Measurements from ENCODE around the gene COPRS. TPM values are rescaled to one million over a fixed set of nuclear protein-coding genes. Genes with fewer than 3 reads are reported as not detected.

COPRS gene
- total and polyA plus RNA-seq, 2 donors (not counting 1 experiment from before 2014, with no cell fraction given), result 12.6 to 17.1 TPM

DNA sequence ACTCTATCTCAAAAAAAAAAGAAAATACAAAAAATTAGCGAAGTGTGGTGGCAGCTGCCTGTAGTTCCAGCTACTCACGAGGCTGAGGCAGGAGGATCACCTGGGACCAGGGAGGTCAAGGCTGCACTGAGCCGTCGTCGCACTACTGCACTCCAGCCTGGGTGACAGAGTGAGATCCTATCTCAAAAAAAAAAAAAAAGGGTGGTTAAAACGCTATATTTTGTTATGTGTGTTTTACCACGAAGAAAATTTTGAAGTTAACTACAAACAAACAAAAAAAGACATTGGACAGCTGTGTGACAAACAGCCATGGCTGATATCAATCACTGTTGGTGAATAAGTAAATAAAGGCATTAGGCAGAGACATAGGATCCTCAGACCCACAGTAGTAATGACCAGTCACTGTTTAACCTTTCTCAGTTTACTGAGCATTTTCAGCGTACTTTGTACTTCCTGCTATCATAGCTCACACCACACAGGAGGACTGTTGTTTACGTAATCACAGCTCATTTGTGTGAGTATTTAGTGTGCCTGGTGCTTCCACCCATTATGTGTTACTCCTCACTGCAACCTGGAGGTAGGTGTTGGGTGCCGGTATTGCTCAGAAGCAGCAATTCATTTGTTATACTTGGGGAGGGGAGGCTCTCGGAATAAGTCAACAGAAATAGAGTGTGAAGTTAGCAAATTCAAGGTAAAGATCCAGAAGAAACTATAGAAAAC is 55.4 kb downstream of the COPRS start:
- H3K9me3 Mint-ChIP-seq (ENCODE audit: insufficient read depth), result no peaks in the 10 kb centered on the region
- DNase-seq (no peak), ATAC-seq (ENCODE audit: low read depth) (no peak)
- no peak overlapping the region for H3K27ac ChIP-seq (ENCODE audit: low read length in 2 of 2)
- H3K4me1 Mint-ChIP-seq, result no peaks in the 10 kb centered on the region
- H3K4me2 ChIP-seq (replicated peaks; ENCODE audit: low read depth, low read length, poor library complexity, severe bottlenecking), result no peak overlapping the region
- H4K20me1 ChIP-seq (ENCODE audit: control insufficient read depth, insufficient read depth, low read length, poor library complexity, severe bottlenecking), result no peaks in the 10 kb centered on the region
- intact Hi-C loops (cut with micrococcal nuclease), result no loop called here
- H3K9ac ChIP-seq (ENCODE audit: low read length), result no peak overlapping the region
- ChIA-PET CTCF (no interaction called here), POLR2A (no interaction called here)
- H3K27me3 Mint-ChIP-seq, result peaks cover 2% of the 10 kb centered on the region
- no peak overlapping the region for H2AFZ ChIP-seq (ENCODE audit: insufficient read depth, low read depth, low read length, poor library complexity, severe bottlenecking)
- H3K4me1 ChIP-seq (ENCODE audit: control insufficient read depth in 2 of 2, insufficient read depth in 2 of 2, low read length in 2 of 2), result no peaks in the 10 kb centered on the region
- H3K4me3 Mint-ChIP-seq, result no peak overlapping the region
- H3K27ac Mint-ChIP-seq, result no peak overlapping the region
- no peaks in the 10 kb centered on the region for H3K9me3 ChIP-seq (ENCODE audit: control extremely low read depth in 1 of 3, control insufficient read depth in 2 of 3, insufficient read depth in 1 of 3, low read length in 2 of 3)
- no peaks in the 10 kb centered on the region for H3K27me3 ChIP-seq (replicated peaks in 1 of 4; ENCODE audit: control extremely low read depth in 1 of 4, control insufficient read depth in 3 of 4, insufficient read depth in 4 of 4, low read length in 3 of 4)
- no peaks in the 10 kb centered on the region for H3K36me3 ChIP-seq (replicated peaks in 1 of 2; ENCODE audit: control extremely low read depth in 1 of 2, control insufficient read depth in 1 of 2, extremely low read depth in 1 of 2, insufficient read depth in 2 of 2, low read length in 1 of 2)
- TF ChIP-seq, protein P1, sequence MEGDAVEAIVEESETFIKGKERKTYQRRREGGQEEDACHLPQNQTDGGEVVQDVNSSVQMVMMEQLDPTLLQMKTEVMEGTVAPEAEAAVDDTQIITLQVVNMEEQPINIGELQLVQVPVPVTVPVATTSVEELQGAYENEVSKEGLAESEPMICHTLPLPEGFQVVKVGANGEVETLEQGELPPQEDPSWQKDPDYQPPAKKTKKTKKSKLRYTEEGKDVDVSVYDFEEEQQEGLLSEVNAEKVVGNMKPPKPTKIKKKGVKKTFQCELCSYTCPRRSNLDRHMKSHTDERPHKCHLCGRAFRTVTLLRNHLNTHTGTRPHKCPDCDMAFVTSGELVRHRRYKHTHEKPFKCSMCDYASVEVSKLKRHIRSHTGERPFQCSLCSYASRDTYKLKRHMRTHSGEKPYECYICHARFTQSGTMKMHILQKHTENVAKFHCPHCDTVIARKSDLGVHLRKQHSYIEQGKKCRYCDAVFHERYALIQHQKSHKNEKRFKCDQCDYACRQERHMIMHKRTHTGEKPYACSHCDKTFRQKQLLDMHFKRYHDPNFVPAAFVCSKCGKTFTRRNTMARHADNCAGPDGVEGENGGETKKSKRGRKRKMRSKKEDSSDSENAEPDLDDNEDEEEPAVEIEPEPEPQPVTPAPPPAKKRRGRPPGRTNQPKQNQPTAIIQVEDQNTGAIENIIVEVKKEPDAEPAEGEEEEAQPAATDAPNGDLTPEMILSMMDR (IDR thresholded peaks at IDR 0.05), result no peak
- TF ChIP-seq EZH2 (IDR thresholded peaks at IDR 0.05; ENCODE audit: borderline replicate concordance, insufficient read depth, low read depth, low read length, poor library complexity, severe bottlenecking), result no peak
- no peaks in the 10 kb centered on the region for H3K79me2 ChIP-seq (ENCODE audit: control insufficient read depth, insufficient read depth, low read length)
- WGBS (ENCODE audit: insufficient coverage), result 56% methylated on average over 4 of the region's 11 CpGs
- H3K4me3 ChIP-seq (ENCODE audit: control extremely low read depth in 1 of 5, extremely low read depth in 1 of 5, insufficient read depth in 1 of 5, low read depth in 2 of 5, low read length in 4 of 5), result no peak overlapping the region

DNA sequence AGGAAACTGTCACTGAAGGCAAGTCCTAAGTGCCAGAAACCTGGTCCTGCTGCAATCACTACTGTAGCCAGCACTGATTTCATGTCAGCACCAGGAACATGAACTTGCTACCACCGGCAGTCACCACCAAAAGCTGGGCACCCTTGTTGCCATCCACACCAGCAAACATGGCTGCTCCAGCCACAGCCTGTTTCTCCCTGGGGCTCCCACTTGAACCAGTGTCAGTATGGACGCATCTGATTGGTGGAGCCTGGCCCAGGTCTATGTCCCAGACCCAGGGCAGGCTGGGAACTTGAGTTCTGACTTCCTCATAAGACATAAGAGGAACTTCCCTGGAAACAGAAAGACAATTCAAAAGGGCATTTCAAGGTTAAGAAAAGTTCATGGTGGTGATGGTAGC is 56.5 kb downstream of the COPRS start:
- Mint-ChIP-seq H3K4me3 (no peak overlapping the region), H3K27ac (no peak overlapping the region), H3K9me3 (ENCODE audit: insufficient read depth) (no peaks in the 10 kb centered on the region), H3K27me3 (peaks cover 3% of the 10 kb centered on the region), H3K4me1 (no peaks in the 10 kb centered on the region)
- no peak overlapping the region for H3K27ac ChIP-seq (ENCODE audit: low read length in 2 of 2)
- TF ChIP-seq, protein P1 (IDR thresholded peaks at IDR 0.05), result no peak
- no peak for TF ChIP-seq EZH2 (IDR thresholded peaks at IDR 0.05; ENCODE audit: borderline replicate concordance, insufficient read depth, low read depth, low read length, poor library complexity, severe bottlenecking)
- 88% methylated on average over 1 of the region's 2 CpGs for WGBS (ENCODE audit: insufficient coverage)
- H3K36me3 ChIP-seq (replicated peaks in 1 of 2; ENCODE audit: control extremely low read depth in 1 of 2, control insufficient read depth in 1 of 2, extremely low read depth in 1 of 2, insufficient read depth in 2 of 2, low read length in 1 of 2), result no peaks in the 10 kb centered on the region
- no peak overlapping the region for H3K4me3 ChIP-seq (ENCODE audit: control extremely low read depth in 1 of 5, extremely low read depth in 1 of 5, insufficient read depth in 1 of 5, low read depth in 2 of 5, low read length in 4 of 5)
- no peaks in the 10 kb centered on the region for H3K79me2 ChIP-seq (ENCODE audit: control insufficient read depth, insufficient read depth, low read length)
- H2AFZ ChIP-seq (ENCODE audit: insufficient read depth, low read depth, low read length, poor library complexity, severe bottlenecking), result peak overlapping the region; percentile 30
- ATAC-seq (ENCODE audit: low read depth), result no peak
- no peak overlapping the region for H3K9ac ChIP-seq (ENCODE audit: low read length)
- intact Hi-C loops (cut with micrococcal nuclease), result no loop called here
- ChIA-PET POLR2A (no interaction called here), CTCF (no interaction called here)
- H4K20me1 ChIP-seq (ENCODE audit: control insufficient read depth, insufficient read depth, low read length, poor library complexity, severe bottlenecking), result no peaks in the 10 kb centered on the region
- no peak for DNase-seq
- H3K4me1 ChIP-seq (ENCODE audit: control insufficient read depth in 2 of 2, insufficient read depth in 2 of 2, low read length in 2 of 2), result no peaks in the 10 kb centered on the region
- H3K4me2 ChIP-seq (replicated peaks; ENCODE audit: low read depth, low read length, poor library complexity, severe bottlenecking), result no peak overlapping the region
- H3K9me3 ChIP-seq (ENCODE audit: control extremely low read depth in 1 of 3, control insufficient read depth in 2 of 3, insufficient read depth in 1 of 3, low read length in 2 of 3), result no peaks in the 10 kb centered on the region
- no peaks in the 10 kb centered on the region for H3K27me3 ChIP-seq (replicated peaks in 1 of 4; ENCODE audit: control extremely low read depth in 1 of 4, control insufficient read depth in 3 of 4, insufficient read depth in 4 of 4, low read length in 3 of 4)
